GM18508 (cell line): ENCODE data around the gene FMN1.

Source experiments
- ATAC-seq: cut with Tn5 transposase; IDR thresholded peaks from one replicate; pipeline ENCODE4 v1.9.1; 2021; ENCODE audit warnings: moderate number of reproducible peaks; ENCODE audit not compliant: insufficient read depth, unreplicated experiment

The FMN1 gene

GRCh38 chr15:32877252-32878019 lies 317.1 kb downstream of the FMN1 start:
- no peak for ATAC-seq

GRCh38 chr15:32873284-32874114 lies 321.0 kb downstream of the FMN1 start:
- no peak for ATAC-seq

GRCh38 chr15:32872621-32873283 lies 321.8 kb downstream of the FMN1 start:
- no peak for ATAC-seq

- ATAC-seq, result no peak
These were observed 322.6 kb downstream of the FMN1 start for GRCh38 chr15:32871883-32872282.

- ATAC-seq, result peak; percentile 46
These were observed 324.1 kb downstream of the FMN1 start for GRCh38 chr15:32870240-32871033.

- ATAC-seq, result no peak
These were observed 324.7 kb downstream of the FMN1 start for GRCh38 chr15:32869776-32870175.

- ATAC-seq, result no peak
These were observed 327.2 kb downstream of the FMN1 start for GRCh38 chr15:32867313-32867626.

GRCh38 chr15:32866454-32867312 lies 327.8 kb downstream of the FMN1 start:
- no peak for ATAC-seq

GRCh38 chr15:32864841-32865240 lies 329.7 kb downstream of the FMN1 start:
- no peak for ATAC-seq

- no peak for ATAC-seq
These were observed 330.5 kb downstream of the FMN1 start for GRCh38 chr15:32864051-32864450.

- no peak for ATAC-seq
These were observed 332.8 kb downstream of the FMN1 start for GRCh38 chr15:32861761-32862160.

- ATAC-seq, result no peak
These were observed 333.3 kb downstream of the FMN1 start for GRCh38 chr15:32861174-32861573.

GRCh38 chr15:32859996-32860395 lies 334.5 kb downstream of the FMN1 start:
- no peak for ATAC-seq

- ATAC-seq, result no peak
These were observed 335.3 kb downstream of the FMN1 start for GRCh38 chr15:32859251-32859650.

GRCh38 chr15:32857732-32858131 lies 336.8 kb downstream of the FMN1 start:
- no peak for ATAC-seq

- ATAC-seq, result no peak
These were observed 337.8 kb downstream of the FMN1 start for GRCh38 chr15:32856753-32857152.

- no peak for ATAC-seq
These were observed 338.6 kb downstream of the FMN1 start for GRCh38 chr15:32855942-32856341.

GRCh38 chr15:32853592-32853991 lies 340.9 kb downstream of the FMN1 start:
- ATAC-seq, result no peak

GRCh38 chr15:32852771-32853170 lies 341.7 kb downstream of the FMN1 start:
- no peak for ATAC-seq

- no peak for ATAC-seq
These were observed 342.5 kb downstream of the FMN1 start for GRCh38 chr15:32852017-32852416.
